ENCODE data around the gene THOP1.
"Not testable (repeated sequence)": the region's sequence is repeated elsewhere in the genome, so short reads cannot be mapped to it uniquely, and the experiment has no call there.

THOP1 gene

GRCh38 chr19:2782936-2783780, 2.1 kb upstream of the THOP1 start, which contains the start of gene SGTA:
TSS of gene SGTA (minus strand) at chr19:2783273. CDS start at chr19:2769068, 14,205 bp downstream.
- peak; percentile 98 for DNase-seq (ENCODE audit: low spot score)

- DNase-seq (ENCODE audit: low spot score) = no peak
Observed at GRCh38 chr19:2783781-2784145, 1.5 kb upstream of the THOP1 start.

- DNase-seq (ENCODE audit: low spot score) = no peak
Observed at GRCh38 chr19:2787115-2787514, 1.8 kb downstream of the THOP1 start.

DNA sequence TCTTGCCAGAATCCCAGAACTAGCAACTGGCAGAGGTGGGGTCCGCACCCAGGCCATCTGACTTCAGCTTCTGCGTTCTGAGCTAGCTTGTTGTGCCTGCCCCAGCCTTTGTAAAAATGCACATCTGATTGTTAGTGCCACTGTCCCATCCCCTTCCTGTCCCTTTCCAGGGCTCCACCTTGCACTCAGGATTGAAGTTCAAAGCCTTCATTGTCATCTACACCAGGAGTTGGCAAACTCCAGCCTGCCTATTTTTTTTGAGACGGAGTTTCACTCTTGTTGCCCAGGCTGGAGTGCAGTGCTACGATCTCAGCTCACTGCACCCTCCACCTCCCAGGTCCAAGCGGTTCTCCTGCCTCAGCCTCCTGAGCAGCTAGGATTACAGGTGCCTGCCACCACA, 2.9 kb downstream of the THOP1 start:
- DNase-seq (ENCODE audit: low spot score) = no peak

GRCh38 chr19:2790194-2790556, 4.9 kb downstream of the THOP1 start:
- no peak for DNase-seq (ENCODE audit: low spot score)

DNA sequence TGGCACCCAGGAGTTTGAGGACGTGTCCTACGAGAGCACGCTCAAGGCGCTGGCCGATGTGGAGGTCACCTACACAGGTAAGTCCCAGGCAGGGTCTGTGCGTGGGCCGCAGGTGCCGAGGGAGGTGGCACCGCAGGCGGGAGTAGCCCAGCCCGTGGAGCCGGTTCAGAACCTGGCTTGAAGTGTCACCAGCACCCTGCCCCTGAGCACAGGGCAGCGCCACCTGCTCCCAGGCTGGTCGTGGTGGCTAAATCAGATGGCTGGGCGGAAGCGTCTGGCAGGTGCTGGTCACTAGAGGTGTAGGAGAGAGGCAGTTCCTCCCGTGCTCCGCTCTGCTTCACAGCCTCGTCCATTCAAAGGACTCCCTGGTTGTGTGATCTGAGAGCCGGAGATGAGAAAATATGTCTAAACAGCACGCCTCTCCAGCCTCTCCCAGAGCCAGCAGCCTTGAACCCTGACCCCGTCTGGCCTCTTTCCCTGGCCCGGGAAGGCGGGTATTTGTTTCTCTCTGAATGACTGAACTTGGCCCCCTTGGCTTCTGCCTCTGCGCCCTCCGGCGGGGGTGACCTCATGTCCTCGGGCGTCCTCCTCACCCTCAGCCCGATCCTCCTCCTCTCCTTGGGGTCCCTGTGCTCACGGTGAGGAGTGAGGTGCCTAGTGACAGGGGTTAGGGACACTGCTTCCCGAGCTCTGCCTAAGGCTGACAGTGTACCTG, 5.4 kb downstream of the THOP1 start:
- DNase-seq (ENCODE audit: low spot score) = no peak

DNA sequence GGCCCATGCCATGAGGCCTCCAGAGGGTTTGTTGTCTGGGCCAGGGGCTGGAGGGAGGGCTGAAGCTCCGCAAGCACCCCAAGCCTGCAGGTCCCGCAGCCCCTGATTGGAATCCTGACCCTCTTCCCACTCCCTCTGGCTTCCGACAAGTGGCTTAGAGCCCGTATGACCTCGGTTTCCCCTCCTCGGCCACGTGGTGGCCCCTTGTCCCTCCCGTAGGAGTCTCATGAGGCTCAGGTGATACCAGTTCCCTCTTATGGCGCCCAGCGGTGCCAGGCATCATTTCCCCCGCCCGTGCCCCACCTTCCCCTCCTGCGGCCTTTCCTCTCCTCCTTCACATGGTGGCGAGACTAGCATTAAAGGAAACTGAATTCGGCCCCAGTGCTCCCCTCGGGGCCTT, 6.1 kb downstream of the THOP1 start:
- no peak for DNase-seq (ENCODE audit: low spot score)

GRCh38 chr19:2791876-2792275, 6.6 kb downstream of the THOP1 start:
- no peak for DNase-seq (ENCODE audit: low spot score)

- DNase-seq (ENCODE audit: low spot score) = not testable (repeated sequence)
Observed at GRCh38 chr19:2792666-2793065, 7.4 kb downstream of the THOP1 start.

GRCh38 chr19:2793126-2793525, 7.8 kb downstream of the THOP1 start:
- no peak for DNase-seq (ENCODE audit: low spot score)

DNA sequence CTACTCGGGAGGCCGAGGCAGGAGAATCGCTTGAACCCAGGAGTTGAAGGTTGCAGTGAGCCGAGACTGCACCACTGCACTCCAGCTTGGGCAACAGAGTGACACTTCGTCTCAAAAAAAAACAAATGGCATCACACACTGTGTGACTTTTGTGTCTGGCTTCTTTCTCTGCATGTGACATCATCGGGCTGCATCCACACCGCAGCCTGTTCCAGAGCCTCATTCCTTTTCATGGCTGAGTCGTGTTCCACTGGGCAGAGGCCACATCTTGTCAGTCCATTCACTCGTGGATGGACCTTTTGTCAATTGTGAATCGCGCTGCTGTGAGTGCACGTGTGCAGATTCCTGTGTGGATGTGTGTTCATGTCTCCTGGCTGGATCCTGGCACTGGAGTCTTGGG, 8.3 kb downstream of the THOP1 start:
- no peak for DNase-seq (ENCODE audit: low spot score)

GRCh38 chr19:2795827-2796658, 10.7 kb downstream of the THOP1 start:
- no peak for DNase-seq (ENCODE audit: low spot score)

DNA sequence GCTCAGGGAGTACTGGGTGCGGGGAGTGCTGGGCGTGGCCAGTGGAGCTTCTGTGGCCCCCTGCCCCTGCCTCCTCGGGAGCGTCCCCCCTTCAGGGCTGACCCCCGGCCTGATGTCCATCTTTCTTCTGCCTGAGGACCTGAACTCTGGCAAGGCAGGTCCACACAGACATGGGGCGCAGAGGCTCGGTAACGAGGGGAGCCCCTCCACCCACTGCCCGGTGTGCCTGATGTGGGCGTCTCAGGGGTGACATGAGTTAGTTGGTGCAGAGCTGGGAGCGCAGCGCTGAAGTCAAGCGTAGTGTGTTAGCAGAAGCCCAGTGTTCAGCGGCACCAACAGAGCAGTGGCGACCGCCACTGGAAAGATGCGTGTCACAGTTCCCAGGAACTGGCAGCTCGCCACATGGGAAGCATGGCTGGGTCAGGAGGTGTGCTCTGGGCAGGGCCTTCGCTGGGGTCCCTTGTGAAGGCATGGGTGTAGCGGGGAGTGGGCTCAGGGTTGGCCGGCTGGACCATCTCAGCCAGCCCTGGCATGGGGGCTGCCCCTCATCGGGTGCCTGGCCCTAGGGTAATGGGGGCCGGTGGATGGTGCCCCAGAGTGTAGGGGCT, 11.5 kb downstream of the THOP1 start:
- DNase-seq (ENCODE audit: low spot score) = no peak

DNA sequence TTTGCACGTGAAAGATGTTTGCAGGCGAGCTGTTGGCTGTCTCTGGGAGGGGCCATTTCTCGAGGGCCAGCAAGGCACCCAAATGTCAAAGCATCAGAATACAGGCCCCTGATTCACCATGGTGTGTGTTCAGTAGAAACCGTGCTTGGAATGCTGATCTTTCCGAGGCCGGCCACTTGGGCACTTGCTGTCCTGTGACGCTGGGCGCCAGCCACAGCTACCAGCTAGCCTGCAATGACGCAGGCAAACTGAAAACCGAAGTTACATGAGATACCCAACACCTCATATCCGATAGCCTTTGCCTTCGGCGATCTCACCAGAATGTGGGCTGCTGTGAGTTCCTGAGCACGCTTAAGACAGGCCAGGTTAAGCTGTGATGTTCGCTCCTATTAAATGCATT, 12.0 kb downstream of the THOP1 start:
- DNase-seq (ENCODE audit: low spot score) = no peak

GRCh38 chr19:2798158-2798685, 12.9 kb downstream of the THOP1 start:
- DNase-seq (ENCODE audit: low spot score) = no peak

DNA sequence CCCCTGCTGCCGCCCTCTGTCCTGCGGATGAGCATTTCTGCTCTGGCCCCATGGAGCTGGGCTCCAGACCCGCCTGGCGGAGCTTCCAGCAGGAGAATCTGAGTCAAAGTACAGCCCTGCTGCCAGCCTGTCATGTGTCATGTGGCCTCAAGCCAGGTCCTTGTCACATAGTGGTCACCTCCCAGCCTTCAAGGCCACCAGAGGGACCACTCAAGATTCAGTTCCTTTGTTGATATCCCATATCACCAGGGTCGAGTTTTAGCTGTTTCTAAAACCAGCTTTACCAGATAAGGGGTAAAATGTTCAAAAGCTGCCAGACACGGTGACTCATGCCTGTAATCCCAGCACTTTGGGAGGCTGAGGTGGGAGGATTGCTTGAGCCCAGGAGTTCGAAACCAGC, 13.4 kb downstream of the THOP1 start:
- no peak for DNase-seq (ENCODE audit: low spot score)

- no peak for DNase-seq (ENCODE audit: low spot score)
Observed at GRCh38 chr19:2799273-2800020, 14.1 kb downstream of the THOP1 start.

DNA sequence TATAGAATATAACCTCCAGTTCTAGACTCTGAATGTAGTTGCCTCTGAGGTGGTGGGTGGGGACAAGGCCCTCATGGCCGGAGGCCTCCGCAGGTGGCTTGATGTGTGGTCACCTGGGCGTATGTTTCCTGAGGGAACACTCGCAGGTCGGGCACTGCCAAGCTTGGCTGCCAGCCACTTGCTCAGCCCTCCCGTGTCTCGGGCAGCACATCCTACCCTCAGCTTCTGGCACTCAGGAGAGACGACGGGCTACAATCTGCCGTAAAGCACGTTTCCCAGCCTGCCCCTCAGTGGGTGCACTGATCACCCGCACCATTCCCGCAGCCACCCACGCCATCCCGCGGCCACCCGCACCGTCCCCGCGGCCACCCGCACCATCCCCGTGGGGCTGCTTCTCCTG, 15.2 kb downstream of the THOP1 start:
- no peak for DNase-seq (ENCODE audit: low spot score)

GRCh38 chr19:2802826-2803225, 17.5 kb downstream of the THOP1 start:
- no peak for DNase-seq (ENCODE audit: low spot score)

DNA sequence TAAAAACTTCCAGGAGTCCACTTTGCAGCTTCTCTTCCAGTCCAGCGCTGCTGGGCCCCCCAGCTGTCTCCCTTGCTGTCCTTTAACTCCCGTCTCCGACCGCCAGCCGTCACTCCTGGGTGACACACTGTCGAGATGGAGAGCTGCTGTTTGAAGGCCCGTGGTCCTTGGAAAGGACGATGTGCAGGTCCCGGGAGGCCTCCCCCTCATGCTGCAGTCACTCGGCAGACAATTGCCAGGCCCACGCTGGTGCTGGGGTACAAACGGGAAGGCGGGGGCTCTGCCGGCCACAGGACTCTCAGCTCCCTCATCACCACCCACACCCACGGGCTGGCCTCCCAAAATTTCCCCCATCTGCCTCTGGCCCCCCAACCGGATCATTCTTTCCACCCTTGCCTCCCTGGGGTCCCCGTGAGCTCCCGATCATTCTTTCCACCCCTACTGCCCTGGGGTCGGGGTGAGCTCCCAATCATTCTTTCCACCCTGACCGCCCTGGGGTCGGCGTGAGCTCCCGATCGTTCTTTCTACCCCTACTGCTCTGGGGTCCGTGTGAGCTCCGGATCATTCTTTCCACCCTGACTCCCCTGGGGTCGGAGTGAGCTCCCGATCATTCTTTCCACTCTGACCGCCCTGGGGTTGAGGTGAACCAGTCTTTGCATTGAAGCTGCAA, 18.3 kb downstream of the THOP1 start:
- no peak for DNase-seq (ENCODE audit: low spot score)

Measured in kidney capillary endothelial cell (primary cell).